BLaER1 (cell line): ENCODE measurements around the gene SIX2.

Experiments used
- H3K27ac ChIP-seq: shearing (Covaris generic); formaldehyde crosslinking; 2 replicates; pipeline ENCODE4 v1.8.1; 2022
- H3K27me3 ChIP-seq: shearing (Covaris generic); formaldehyde crosslinking; 2 replicates; pipeline ENCODE4 v1.8.1; 2022
- H3K36me3 ChIP-seq: shearing (Covaris generic); formaldehyde crosslinking; 2 replicates; pipeline ENCODE4 v1.8.1; 2022
- H3K4me1 ChIP-seq: shearing (Covaris generic); formaldehyde crosslinking; 2 replicates; pipeline ENCODE4 v1.8.1; 2022
- H3K4me2 ChIP-seq: shearing (Covaris generic); formaldehyde crosslinking; 2 replicates; pipeline ENCODE4 v1.8.1; 2022
- H3K4me3 ChIP-seq: shearing (Covaris generic); formaldehyde crosslinking; 2 replicates; pipeline ENCODE4 v1.8.1; 2022
- H3K9ac ChIP-seq: shearing (Covaris generic); formaldehyde crosslinking; 2 replicates; pipeline ENCODE4 v1.8.1; 2022
- H3K9me3 ChIP-seq: shearing (Covaris generic); formaldehyde crosslinking; 2 replicates; pipeline ENCODE4 v1.8.1; 2022
- H4K20me1 ChIP-seq: shearing (Covaris generic); formaldehyde crosslinking; 2 replicates; pipeline ENCODE4 v1.8.1; 2022
- Cebpa-rat ChIP-seq: shearing (Covaris generic); IDR thresholded peaks from 2 replicates; pipeline ENCODE4 v1.8.1; 2022

Gene SIX2

DNA sequence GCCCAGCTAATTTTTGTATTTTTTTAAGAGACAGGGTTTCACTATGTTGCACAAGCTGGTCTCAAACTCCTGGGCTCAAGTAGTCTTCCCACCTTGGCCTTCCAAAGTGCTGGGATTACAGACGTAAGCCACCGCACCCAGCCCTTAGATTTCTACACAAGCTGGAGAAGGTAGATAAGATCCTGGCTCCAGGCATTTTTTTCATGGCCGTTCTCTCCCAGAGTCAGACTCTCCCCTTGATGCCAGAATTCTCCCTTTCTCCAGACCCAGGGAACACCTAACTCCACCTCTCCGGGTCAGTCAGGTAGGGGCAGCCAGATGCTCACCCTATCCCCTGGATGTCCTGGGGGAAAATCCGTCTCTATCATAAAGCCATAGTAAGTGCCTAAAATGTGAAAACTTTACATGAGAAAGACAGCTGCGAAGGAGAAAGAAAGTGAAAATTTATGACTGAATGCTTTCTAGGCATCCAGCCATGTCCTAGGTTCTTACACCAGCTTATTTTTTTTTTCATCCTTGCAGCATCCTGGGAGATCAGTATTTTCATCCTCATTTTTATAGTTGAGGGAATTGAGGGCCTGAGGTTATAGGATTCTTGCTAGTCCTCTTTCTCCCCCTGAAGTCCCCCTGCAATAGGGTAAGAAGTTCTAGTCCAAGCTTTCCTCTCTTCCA, 51.5 kb downstream of the SIX2 start:
- H3K36me3 ChIP-seq, result no peaks in the 10 kb centered on the region
- H3K4me2 ChIP-seq, result no peak overlapping the region
- H3K4me1 ChIP-seq, result peaks cover 8% of the 10 kb centered on the region; the same call in 1 of the 2 replicates
- no peak for TF ChIP-seq Cebpa-rat
- H3K9me3 ChIP-seq, result no peaks in the 10 kb centered on the region
- peaks cover 27% of the 10 kb centered on the region for H4K20me1 ChIP-seq
- H3K9ac ChIP-seq, result no peak overlapping the region
- peaks cover 35% of the 10 kb centered on the region for H3K27me3 ChIP-seq
- no peak overlapping the region for H3K27ac ChIP-seq
- H3K4me3 ChIP-seq, result no peak overlapping the region

- Histone ChIP-seq H3K4me2 (no peak overlapping the region), H4K20me1 (peaks cover 37% of the 10 kb centered on the region), H3K27me3 (peaks cover 44% of the 10 kb centered on the region), H3K9me3 (no peaks in the 10 kb centered on the region), H3K9ac (no peak overlapping the region), H3K27ac (no peak overlapping the region), H3K4me3 (no peak overlapping the region), H3K36me3 (no peaks in the 10 kb centered on the region), H3K4me1 (peaks cover 8% of the 10 kb centered on the region; the same call in 1 of the 2 replicates)
- TF ChIP-seq Cebpa-rat, result no peak
These were observed 52.4 kb downstream of the SIX2 start for GRCh38 chr2:44956843-44957242.

DNA sequence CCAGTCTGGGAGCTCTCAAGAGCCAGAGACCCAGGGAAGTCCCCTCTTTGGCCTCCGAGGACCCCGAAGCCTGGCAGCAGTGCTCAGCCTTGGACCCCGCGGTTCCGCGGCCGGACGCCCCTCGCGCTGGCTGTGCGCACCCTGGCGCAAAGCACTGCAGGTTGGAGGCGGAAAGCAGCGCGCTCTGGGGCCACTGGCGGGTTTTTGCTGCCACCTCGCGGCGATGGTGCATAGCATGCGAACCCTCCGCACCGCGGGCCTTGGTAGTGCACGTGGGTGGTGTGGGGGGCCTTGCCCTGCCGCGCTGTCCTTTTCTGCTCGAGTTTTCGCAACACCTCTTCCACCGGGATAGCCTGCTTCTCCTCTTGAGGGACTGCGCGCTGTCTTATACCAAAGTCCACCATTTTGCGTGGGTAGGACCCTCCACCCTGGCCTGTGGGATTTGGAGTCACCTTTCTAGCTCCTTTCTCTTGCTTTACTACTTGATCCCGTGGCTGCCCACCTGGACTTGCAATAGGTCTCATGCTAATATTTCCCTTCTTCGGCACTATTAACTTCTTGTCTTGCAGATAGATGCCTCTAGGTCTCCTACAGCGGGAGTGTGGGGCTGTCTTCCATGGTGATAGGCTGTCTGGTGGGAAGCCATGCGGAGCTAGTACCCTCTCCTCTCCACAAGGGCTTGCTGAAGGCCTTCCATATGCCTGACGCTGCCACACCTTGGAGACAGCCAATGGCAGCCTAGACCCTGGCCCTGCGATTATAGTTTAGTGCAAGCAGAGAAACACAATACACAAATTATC, 53.5 kb downstream of the SIX2 start:
- TF ChIP-seq Cebpa-rat, result no peak
- Histone ChIP-seq H3K4me2 (peak overlapping the region; percentile 75), H3K27me3 (peaks cover 55% of the 10 kb centered on the region), H3K36me3 (no peaks in the 10 kb centered on the region), H3K9me3 (no peaks in the 10 kb centered on the region), H3K4me1 (peaks cover 8% of the 10 kb centered on the region; the same call in 1 of the 2 replicates), H4K20me1 (peaks cover 46% of the 10 kb centered on the region), H3K4me3 (peak overlapping the region; percentile 50), H3K27ac (no peak overlapping the region), H3K9ac (no peak overlapping the region)
